ENCODE measurements around the gene ATG2A. TPM values are rescaled to one million over a fixed set of nuclear protein-coding genes. Genes with fewer than 3 reads are reported as not detected.
A peak's percentile ranks its signal among the peaks of the same experiment; 100 is the strongest.

The ATG2A gene
- total RNA-seq, 1 donor from 2014 or later, result 4.4 TPM

GRCh38 chr11:64866173-64866491 is 50.9 kb downstream of the ATG2A start:
- H3K4me2 ChIP-seq, result no peak overlapping the region
- H3F3A ChIP-seq (ENCODE audit: low read depth), result peaks cover 14% of the 10 kb centered on the region
- H4K20me1 ChIP-seq (ENCODE audit: low read depth), result peaks cover 35% of the 10 kb centered on the region
- H3K27me3 Mint-ChIP-seq (ENCODE audit: insufficient read depth, low read depth), result peaks cover 6% of the 10 kb centered on the region
- peaks cover 4% of the 10 kb centered on the region for H3K36me3 Mint-ChIP-seq
- H3K36me3 ChIP-seq, result no peaks in the 10 kb centered on the region
- peaks cover 46% of the 10 kb centered on the region for H3K4me1 ChIP-seq
- no peak overlapping the region for H3K4me3 Mint-ChIP-seq
- no peak for DNase-seq (ENCODE audit: low spot score)
- no peaks in the 10 kb centered on the region for H3K9me3 ChIP-seq (ENCODE audit: low read depth)
- no peak overlapping the region for H3K27ac ChIP-seq
- H2AFZ ChIP-seq (replicated peaks), result no peak overlapping the region
- H3K9me3 Mint-ChIP-seq, result no peaks in the 10 kb centered on the region
- peaks cover 59% of the 10 kb centered on the region for H3K4me1 Mint-ChIP-seq
- no peaks in the 10 kb centered on the region for H3K27me3 ChIP-seq
- no peak for TF ChIP-seq EZH2phosphoT487 (IDR thresholded peaks at IDR 0.05)
- no peak for TF ChIP-seq CTCF (IDR thresholded peaks at IDR 0.05)
- no peak for TF ChIP-seq EZH2 (IDR thresholded peaks at IDR 0.05)
- H3K79me2 ChIP-seq (ENCODE audit: low read depth), result peaks cover 14% of the 10 kb centered on the region
- H3K9ac ChIP-seq, result no peak overlapping the region
- no peak overlapping the region for H3K27ac Mint-ChIP-seq
- no peak overlapping the region for H3K4me3 ChIP-seq

- H3K9ac ChIP-seq, result no peak overlapping the region
- peaks cover 14% of the 10 kb centered on the region for H3K79me2 ChIP-seq (ENCODE audit: low read depth)
- no peak for DNase-seq (ENCODE audit: low spot score)
Measured at GRCh38 chr11:64865286-64866172, 51.5 kb downstream of the ATG2A start.

GRCh38 chr11:64864473-64865285 is 52.3 kb downstream of the ATG2A start:
- no peak overlapping the region for H3K9ac ChIP-seq
- peaks cover 14% of the 10 kb centered on the region for H3K79me2 ChIP-seq (ENCODE audit: low read depth)
- Mint-ChIP-seq H3K27me3 (ENCODE audit: insufficient read depth, low read depth) (peaks cover 6% of the 10 kb centered on the region), H3K36me3 (peaks cover 6% of the 10 kb centered on the region), H3K4me1 (peaks cover 47% of the 10 kb centered on the region), H3K9me3 (no peaks in the 10 kb centered on the region), H3K27ac (peak overlapping the region; percentile 37), H3K4me3 (no peak overlapping the region)
- H3K36me3 ChIP-seq, result no peaks in the 10 kb centered on the region
- H3K27ac ChIP-seq, result peak overlapping the region; percentile 41
- H3K27me3 ChIP-seq, result no peaks in the 10 kb centered on the region
- no peak overlapping the region for H3K4me3 ChIP-seq
- H3K4me2 ChIP-seq, result peak overlapping the region; percentile 25
- peak; percentile 57 for DNase-seq (ENCODE audit: low spot score)
- H3K4me1 ChIP-seq, result peaks cover 37% of the 10 kb centered on the region
- no peak for TF ChIP-seq EZH2 (IDR thresholded peaks at IDR 0.05)
- H3F3A ChIP-seq (ENCODE audit: low read depth), result peaks cover 14% of the 10 kb centered on the region
- H3K9me3 ChIP-seq (ENCODE audit: low read depth), result no peaks in the 10 kb centered on the region
- peaks cover 25% of the 10 kb centered on the region for H4K20me1 ChIP-seq (ENCODE audit: low read depth)
- H2AFZ ChIP-seq (replicated peaks), result no peak overlapping the region

More at GRCh38 chr11:64865286-64866172, 51.5 kb downstream of the ATG2A start:
- no peak overlapping the region for H3K4me3 ChIP-seq
- no peak overlapping the region for H3K27ac ChIP-seq
- TF ChIP-seq EZH2phosphoT487 (IDR thresholded peaks at IDR 0.05) (no peak), EZH2 (IDR thresholded peaks at IDR 0.05) (no peak), CTCF (IDR thresholded peaks at IDR 0.05) (no peak)
- H3K4me2 ChIP-seq, result no peak overlapping the region
- no peak overlapping the region for H2AFZ ChIP-seq (replicated peaks)
- H3K9me3 ChIP-seq (ENCODE audit: low read depth), result no peaks in the 10 kb centered on the region
- H3K4me1 Mint-ChIP-seq, result peaks cover 53% of the 10 kb centered on the region
- peaks cover 42% of the 10 kb centered on the region for H3K4me1 ChIP-seq
- no peak overlapping the region for H3K4me3 Mint-ChIP-seq
- H3K27me3 ChIP-seq, result no peaks in the 10 kb centered on the region
- H3F3A ChIP-seq (ENCODE audit: low read depth), result peaks cover 14% of the 10 kb centered on the region
- peaks cover 6% of the 10 kb centered on the region for H3K27me3 Mint-ChIP-seq (ENCODE audit: insufficient read depth, low read depth)
- H3K36me3 Mint-ChIP-seq, result peaks cover 4% of the 10 kb centered on the region
- H4K20me1 ChIP-seq (ENCODE audit: low read depth), result peaks cover 32% of the 10 kb centered on the region
- no peaks in the 10 kb centered on the region for H3K9me3 Mint-ChIP-seq
- no peaks in the 10 kb centered on the region for H3K36me3 ChIP-seq
- peak overlapping the region; percentile 67 for H3K27ac Mint-ChIP-seq
